ENCODE results near the gene TEX2. TPM values are rescaled to one million over a fixed set of nuclear protein-coding genes. Genes with fewer than 3 reads are reported as not detected.

The TEX2 gene
- polyA plus RNA-seq, 1 of the 3 experiments (the other 2 are of a cell fraction) = 24.0 TPM

DNA sequence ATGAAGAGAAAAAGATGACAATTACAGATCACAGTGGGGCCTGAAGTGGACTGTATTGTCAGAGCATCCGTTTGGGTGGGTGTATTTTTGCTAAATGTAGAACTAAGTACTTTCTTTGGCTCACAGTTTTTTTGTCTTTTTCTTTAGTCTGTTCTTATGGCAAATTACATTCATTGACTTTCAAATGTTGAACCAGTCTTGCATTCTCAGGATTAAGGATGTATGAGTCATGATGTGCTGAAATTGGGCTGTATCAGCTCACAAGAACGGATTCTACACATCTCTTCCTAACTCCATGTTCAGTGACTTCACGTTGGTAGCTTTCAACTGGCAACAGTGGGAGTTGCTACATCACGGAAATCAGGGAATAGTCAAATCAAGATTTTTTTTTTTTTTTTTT, 66.5 kb downstream of the TEX2 start:
- H3K79me2 ChIP-seq (ENCODE audit: insufficient read depth) = peaks cover 29% of the 10 kb centered on the region; the same call in 1 of the 2 replicates
- H3K4me3 ChIP-seq (ENCODE audit: low read depth in 2 of 2, low read length in 1 of 2) = no peak overlapping the region
- H3K36me3 ChIP-seq (replicated peaks in 1 of 2; ENCODE audit: control insufficient read depth in 1 of 2, insufficient read depth in 2 of 2, low read length in 1 of 2) = peaks cover 31 to 47% of the 10 kb centered on the region in 2 experiments
- 53% methylated on average over 4 of the region's 4 CpGs for WGBS (ENCODE audit: low lambda C conversion rate)
- ChIA-PET CTCF (interaction anchor here (3.0 kb wide), 1 partner anchor 43 kb away, joined by 9 read pairs; no protein-coding TSS in a partner anchor), POLR2A (no interaction called here)
- peak overlapping the region in 1 of 2 experiments; percentile 17; a peak in 2 of 4 replicates for H3K27ac ChIP-seq (ENCODE audit: low read depth in 2 of 2, low read length in 1 of 2)
- no peak for DNase-seq
- TF ChIP-seq, protein P1, sequence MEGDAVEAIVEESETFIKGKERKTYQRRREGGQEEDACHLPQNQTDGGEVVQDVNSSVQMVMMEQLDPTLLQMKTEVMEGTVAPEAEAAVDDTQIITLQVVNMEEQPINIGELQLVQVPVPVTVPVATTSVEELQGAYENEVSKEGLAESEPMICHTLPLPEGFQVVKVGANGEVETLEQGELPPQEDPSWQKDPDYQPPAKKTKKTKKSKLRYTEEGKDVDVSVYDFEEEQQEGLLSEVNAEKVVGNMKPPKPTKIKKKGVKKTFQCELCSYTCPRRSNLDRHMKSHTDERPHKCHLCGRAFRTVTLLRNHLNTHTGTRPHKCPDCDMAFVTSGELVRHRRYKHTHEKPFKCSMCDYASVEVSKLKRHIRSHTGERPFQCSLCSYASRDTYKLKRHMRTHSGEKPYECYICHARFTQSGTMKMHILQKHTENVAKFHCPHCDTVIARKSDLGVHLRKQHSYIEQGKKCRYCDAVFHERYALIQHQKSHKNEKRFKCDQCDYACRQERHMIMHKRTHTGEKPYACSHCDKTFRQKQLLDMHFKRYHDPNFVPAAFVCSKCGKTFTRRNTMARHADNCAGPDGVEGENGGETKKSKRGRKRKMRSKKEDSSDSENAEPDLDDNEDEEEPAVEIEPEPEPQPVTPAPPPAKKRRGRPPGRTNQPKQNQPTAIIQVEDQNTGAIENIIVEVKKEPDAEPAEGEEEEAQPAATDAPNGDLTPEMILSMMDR (IDR thresholded peaks at IDR 0.05) = no peak
- TF ChIP-seq TCF12 (IDR thresholded peaks at IDR 0.05) (peak; percentile 20), JUND (IDR thresholded peaks at IDR 0.05) (peak; percentile 66), POLR2AphosphoS5 (IDR thresholded peaks at IDR 0.05; ENCODE audit: low read depth, low read length) (no peak), FOSL2 (IDR thresholded peaks at IDR 0.05; ENCODE audit: borderline replicate concordance, low read depth) (peak; percentile 82), TEAD4 (IDR thresholded peaks at IDR 0.05; ENCODE audit: borderline replicate concordance, insufficient read depth) (0 out of 2 replicates have a peak, but pooled peaks have one; percentile 34)
- H3K9ac ChIP-seq = no peak overlapping the region
- H3K4me2 ChIP-seq = no peak overlapping the region
- H4K20me1 ChIP-seq (ENCODE audit: insufficient read depth) = no peaks in the 10 kb centered on the region
- no peak overlapping the region for H2AFZ ChIP-seq (ENCODE audit: low read depth)
- H3K4me1 ChIP-seq (ENCODE audit: control insufficient read depth in 1 of 2, insufficient read depth in 2 of 2, low read depth in 1 of 2, low read length in 1 of 2) = peaks cover 5 to 12% of the 10 kb centered on the region in 2 experiments; a peak in 3 of 4 replicates
- no peaks in the 10 kb centered on the region for H3K27me3 ChIP-seq (ENCODE audit: insufficient read depth)
- H3K9me3 ChIP-seq = peaks cover 14% of the 10 kb centered on the region; the same call in 1 of the 2 replicates
- no peaks in the 10 kb centered on the region for H3K9me2 ChIP-seq
- peaks cover 19% of the 10 kb centered on the region for H3F3A ChIP-seq (replicated peaks; ENCODE audit: insufficient read depth)

GRCh38 chr17:64193561-64193960, 69.5 kb downstream of the TEX2 start:
- H3K4me2 ChIP-seq = no peak overlapping the region
- POLR2A ChIA-PET = interaction anchor here (1.0 to 1.3 kb wide), 3 partner anchors 15 to 47 kb away, joined by 3 to 4 read pairs (median 4); no protein-coding TSS in a partner anchor
- CTCF ChIA-PET = interaction anchor here (0.8 to 1.9 kb wide), 5 partner anchors 45 to 165 kb away, joined by 3 to 7 read pairs (median 4); no protein-coding TSS in a partner anchor

More at GRCh38 chr17:64193561-64193960, 69.5 kb downstream of the TEX2 start:
- Histone ChIP-seq H3K9ac (no peak overlapping the region), H4K20me1 (ENCODE audit: insufficient read depth) (no peaks in the 10 kb centered on the region), H3K9me3 (peaks cover 13% of the 10 kb centered on the region; the same call in 1 of the 2 replicates), H3K27me3 (ENCODE audit: insufficient read depth) (no peaks in the 10 kb centered on the region), H3K79me2 (ENCODE audit: insufficient read depth) (no peaks in the 10 kb centered on the region; the same call in 1 of the 2 replicates), H3K4me1 (ENCODE audit: control insufficient read depth in 1 of 2, insufficient read depth in 2 of 2, low read depth in 1 of 2, low read length in 1 of 2) (peaks cover 0 to 13% of the 10 kb centered on the region in 2 experiments; a peak in 2 of 4 replicates), H3K9me2 (no peaks in the 10 kb centered on the region), H3K36me3 (replicated peaks in 1 of 2; ENCODE audit: control insufficient read depth in 1 of 2, insufficient read depth in 2 of 2, low read length in 1 of 2) (peaks cover 39 to 47% of the 10 kb centered on the region in 2 experiments), H3K27ac (ENCODE audit: low read depth in 2 of 2, low read length in 1 of 2) (no peak overlapping the region), H2AFZ (ENCODE audit: low read depth) (no peak overlapping the region), H3K4me3 (ENCODE audit: low read depth in 2 of 2, low read length in 1 of 2) (no peak overlapping the region), H3F3A (replicated peaks; ENCODE audit: insufficient read depth) (peaks cover 15% of the 10 kb centered on the region)
- TF ChIP-seq NRF1 (IDR thresholded peaks at IDR 0.05; ENCODE audit: low read depth, low read length) (no peak), RXRA (IDR thresholded peaks at IDR 0.05; ENCODE audit: borderline replicate concordance, low read depth) (no peak), FOXM1 (IDR thresholded peaks at IDR 0.05; ENCODE audit: low read depth) (no peak), GATA2 (CRISPR knock-in tag; IDR thresholded peaks at IDR 0.05) (no peak), USF1 (IDR thresholded peaks at IDR 0.05; ENCODE audit: borderline replicate concordance, low read depth) (no peak), TAF1 (IDR thresholded peaks at IDR 0.05; ENCODE audit: borderline replicate concordance, low read depth, low read length) (no peak), MAX (IDR thresholded peaks at IDR 0.05; ENCODE audit: low read depth) (no peak)
- TF ChIP-seq, protein P2, sequence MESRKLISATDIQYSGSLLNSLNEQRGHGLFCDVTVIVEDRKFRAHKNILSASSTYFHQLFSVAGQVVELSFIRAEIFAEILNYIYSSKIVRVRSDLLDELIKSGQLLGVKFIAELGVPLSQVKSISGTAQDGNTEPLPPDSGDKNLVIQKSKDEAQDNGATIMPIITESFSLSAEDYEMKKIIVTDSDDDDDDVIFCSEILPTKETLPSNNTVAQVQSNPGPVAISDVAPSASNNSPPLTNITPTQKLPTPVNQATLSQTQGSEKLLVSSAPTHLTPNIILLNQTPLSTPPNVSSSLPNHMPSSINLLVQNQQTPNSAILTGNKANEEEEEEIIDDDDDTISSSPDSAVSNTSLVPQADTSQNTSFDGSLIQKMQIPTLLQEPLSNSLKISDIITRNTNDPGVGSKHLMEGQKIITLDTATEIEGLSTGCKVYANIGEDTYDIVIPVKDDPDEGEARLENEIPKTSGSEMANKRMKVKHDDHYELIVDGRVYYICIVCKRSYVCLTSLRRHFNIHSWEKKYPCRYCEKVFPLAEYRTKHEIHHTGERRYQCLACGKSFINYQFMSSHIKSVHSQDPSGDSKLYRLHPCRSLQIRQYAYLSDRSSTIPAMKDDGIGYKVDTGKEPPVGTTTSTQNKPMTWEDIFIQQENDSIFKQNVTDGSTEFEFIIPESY (IDR thresholded peaks at IDR 0.05; ENCODE audit: borderline replicate concordance, low read depth) = no peak
- TF ChIP-seq, protein P3, sequence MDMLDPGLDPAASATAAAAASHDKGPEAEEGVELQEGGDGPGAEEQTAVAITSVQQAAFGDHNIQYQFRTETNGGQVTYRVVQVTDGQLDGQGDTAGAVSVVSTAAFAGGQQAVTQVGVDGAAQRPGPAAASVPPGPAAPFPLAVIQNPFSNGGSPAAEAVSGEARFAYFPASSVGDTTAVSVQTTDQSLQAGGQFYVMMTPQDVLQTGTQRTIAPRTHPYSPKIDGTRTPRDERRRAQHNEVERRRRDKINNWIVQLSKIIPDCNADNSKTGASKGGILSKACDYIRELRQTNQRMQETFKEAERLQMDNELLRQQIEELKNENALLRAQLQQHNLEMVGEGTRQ (IDR thresholded peaks at IDR 0.05; ENCODE audit: borderline replicate concordance, low read depth, low read length) = no peak
- no peak for DNase-seq
- 85% methylated on average over 9 of the region's 9 CpGs for WGBS (ENCODE audit: low lambda C conversion rate)
